ENCODE data around the gene USF3.

DNA sequence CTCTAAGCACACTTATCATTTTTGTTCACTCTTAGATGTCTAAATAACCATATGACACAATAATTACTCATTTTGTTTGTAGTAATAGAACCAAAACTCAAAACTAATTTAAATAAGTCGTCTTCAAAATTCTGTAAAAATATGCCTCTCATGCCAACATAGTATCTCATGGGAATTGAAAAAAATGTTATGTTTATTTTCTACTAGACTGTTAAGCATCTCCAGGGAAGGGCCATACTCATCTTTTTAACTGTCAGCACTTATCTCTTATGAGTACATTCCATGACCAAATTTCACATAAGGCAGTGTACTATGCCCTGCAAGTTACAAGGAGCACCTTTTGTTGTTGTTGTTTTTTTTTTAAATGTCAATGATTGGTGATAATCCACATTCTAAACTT, 18.3 kb upstream of the USF3 start:
- TF ChIP-seq POLR2A (IDR thresholded peaks at IDR 0.05; ENCODE audit: low read depth, low read length), result no peak
- TF ChIP-seq POLR2AphosphoS5 (IDR thresholded peaks at IDR 0.05; ENCODE audit: low read depth, low read length), result no peak
- no peak for TF ChIP-seq TAF1 (IDR thresholded peaks at IDR 0.05; ENCODE audit: borderline replicate concordance, low read depth, low read length)

Data from GM12892 (cell line).